WTC11 (cell line): Measurements from ENCODE around the gene KIAA1210. TPM values are rescaled to one million over a fixed set of nuclear protein-coding genes. Genes with fewer than 3 reads are reported as not detected.

ENCODE experiments used
- ATAC-seq: fragments of 200-7000 bp; cut with Tn5 transposase; 2 replicates; pipeline ENCODE4 v1.10.0; 2021; ENCODE audit warnings: mild to moderate bottlenecking, moderate library complexity
- CTCF ChIA-PET: fragments of 300-600 bp; sonication (Branson Sonifier 250); formaldehyde crosslinking; loops from one replicate; lab custom pipeline; 2021; ENCODE audit warnings: antibody characterized with exemption; lab: Charles Lee
- POLR2A ChIA-PET: fragments of 350-600 bp; sonication (Branson Sonifier 250); formaldehyde crosslinking; loops from one replicate; lab custom pipeline; 2021; ENCODE audit warnings: antibody characterized with exemption; lab: Charles Lee
- DNase-seq: peaks from one replicate; pipeline ENCODE4 v3.0.0; 2021; ENCODE audit warnings: low spot score
- H3K27ac Mint-ChIP-seq: 2 replicates; pipeline ENCODE4 v1.8.0; 2021; ENCODE audit warnings: mixed read lengths
- H3K27me3 Mint-ChIP-seq: 2 replicates; pipeline ENCODE4 v1.8.0; 2021; ENCODE audit warnings: low read depth, mild to moderate bottlenecking, moderate library complexity, mixed read lengths
- H3K36me3 Mint-ChIP-seq: 2 replicates; pipeline ENCODE4 v1.8.0; 2021; ENCODE audit warnings: mixed read lengths
- H3K4me1 Mint-ChIP-seq: 2 replicates; pipeline ENCODE4 v1.8.0; 2022; ENCODE audit warnings: mixed read lengths
- H3K4me3 Mint-ChIP-seq: 2 replicates; pipeline ENCODE4 v1.8.0; 2021; ENCODE audit warnings: mild to moderate bottlenecking, moderate library complexity, mixed read lengths
- H3K9me3 Mint-ChIP-seq: 2 replicates; pipeline ENCODE4 v1.8.0; 2021; ENCODE audit warnings: mixed read lengths
- ATF1 ChIP-seq: sonication (generic); formaldehyde crosslinking; IDR thresholded peaks from 2 replicates; pipeline ENCODE4 v1.8.1; 2023; ENCODE audit warnings: mild to moderate bottlenecking, moderate library complexity, missing genetic modification reagents
- CBFB ChIP-seq: sonication (generic); formaldehyde crosslinking; IDR thresholded peaks from 2 replicates; pipeline ENCODE4 v1.8.1; 2022; ENCODE audit warnings: mild to moderate bottlenecking, low read depth, missing genetic modification reagents
- CREM ChIP-seq: sonication (generic); formaldehyde crosslinking; IDR thresholded peaks from 2 replicates; pipeline ENCODE4 v1.8.1; 2022; ENCODE audit warnings: mild to moderate bottlenecking, missing genetic modification reagents, moderate library complexity
- ELF4 ChIP-seq: sonication (generic); formaldehyde crosslinking; IDR thresholded peaks from 2 replicates; pipeline ENCODE4 v1.8.1; 2022; ENCODE audit warnings: low read depth, mild to moderate bottlenecking, moderate library complexity, missing genetic modification reagents
- EMX1 ChIP-seq: fragments of 250-450 bp; sonication (Bioruptor Pico); IDR thresholded peaks from 2 replicates; pipeline ENCODE4 v1.8.0; 2021; ENCODE audit warnings: mild to moderate bottlenecking
- FOXP1 ChIP-seq: sonication (generic); formaldehyde crosslinking; IDR thresholded peaks from 2 replicates; pipeline ENCODE4 v1.8.0; 2022; ENCODE audit warnings: missing genetic modification reagents, mild to moderate bottlenecking, moderate library complexity, borderline replicate concordance
- KAT7 ChIP-seq: sonication (generic); formaldehyde crosslinking; IDR thresholded peaks from 2 replicates; pipeline ENCODE4 v1.8.1; 2023; ENCODE audit warnings: missing genetic modification reagents, mild to moderate bottlenecking, borderline replicate concordance
- NFYB ChIP-seq: sonication (generic); formaldehyde crosslinking; conservative IDR thresholded peaks from 2 replicates; pipeline ENCODE4 v1.8.0; 2022; ENCODE audit warnings: low read depth, missing genetic modification reagents
- PRRX2 ChIP-seq: fragments of 250-450 bp; sonication (Bioruptor Pico); IDR thresholded peaks from 2 replicates; pipeline ENCODE4 v1.8.0; 2021; ENCODE audit warnings: mild to moderate bottlenecking
- RELA ChIP-seq: sonication (generic); formaldehyde crosslinking; IDR thresholded peaks from 2 replicates; pipeline ENCODE4 v1.8.1; 2022; ENCODE audit warnings: missing genetic modification reagents, mild to moderate bottlenecking, borderline replicate concordance
- ZBTB21 ChIP-seq: sonication (generic); formaldehyde crosslinking; IDR thresholded peaks from 2 replicates; pipeline ENCODE4 v1.8.1; 2023; ENCODE audit warnings: mild to moderate bottlenecking, missing genetic modification reagents, borderline replicate concordance
- total RNA-seq: library from RNA; stranded (reverse); gene quantifications from 3 replicates; pipeline ENCODE4 v1.2.3, GENCODE V29; 2021
- TF ChIP-seq, protein P1 (sequence below): sonication (generic); formaldehyde crosslinking; IDR thresholded peaks from 2 replicates; pipeline ENCODE4 v1.8.0; 2022; ENCODE audit warnings: mild to moderate bottlenecking, missing genetic modification reagents
- TF ChIP-seq, protein P2 (sequence below): sonication (generic); formaldehyde crosslinking; IDR thresholded peaks from 2 replicates; pipeline ENCODE4 v1.8.0; 2022; ENCODE audit warnings: mild to moderate bottlenecking, missing genetic modification reagents
- TF ChIP-seq, protein P3 (sequence below): fragments of 250-450 bp; sonication (Bioruptor Pico); conservative IDR thresholded peaks from 2 replicates; pipeline ENCODE4 v1.9.0; 2021; ENCODE audit warnings: mild to moderate bottlenecking
- TF ChIP-seq, protein P4 (sequence below): sonication (generic); formaldehyde crosslinking; IDR thresholded peaks from 2 replicates; pipeline ENCODE4 v1.8.1; 2022; ENCODE audit warnings: mild to moderate bottlenecking, moderate library complexity, missing genetic modification reagents
- TF ChIP-seq, protein P5 (sequence below): fragments of 250-450 bp; sonication (Bioruptor Pico); IDR thresholded peaks from 2 replicates; pipeline ENCODE4 v1.9.0; 2021; ENCODE audit warnings: mild to moderate bottlenecking, borderline replicate concordance
- TF ChIP-seq, protein P6 (sequence below): sonication (generic); formaldehyde crosslinking; IDR thresholded peaks from 2 replicates; pipeline ENCODE4 v1.8.0; 2022; ENCODE audit warnings: missing genetic modification reagents
- TF ChIP-seq, protein P7 (sequence below): sonication (generic); formaldehyde crosslinking; IDR thresholded peaks from 2 replicates; pipeline ENCODE4 v1.8.1; 2023; ENCODE audit warnings: mild to moderate bottlenecking, missing genetic modification reagents

Gene KIAA1210
- total RNA-seq, 1 experiment from 2014 or later: not detected

DNA sequence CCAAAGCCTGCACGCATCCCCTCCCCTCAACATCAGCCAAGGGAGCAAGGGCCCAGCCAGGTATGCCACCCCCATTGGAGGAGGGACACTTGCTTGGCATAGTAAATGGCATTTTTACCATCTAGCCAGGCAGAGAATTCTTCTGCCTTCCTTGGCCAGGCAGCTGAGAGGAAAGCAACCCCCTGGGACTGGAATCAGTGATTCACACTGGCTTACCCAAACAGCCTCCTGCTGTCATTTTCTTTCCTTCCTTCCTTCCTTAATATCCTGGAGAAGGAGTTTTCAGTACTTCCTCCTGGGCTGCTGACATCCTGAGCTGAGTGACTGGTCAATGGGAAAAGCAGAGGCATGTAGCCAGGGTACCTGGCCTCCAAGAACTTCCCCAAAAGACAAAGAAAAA is 28.6 kb upstream of the KIAA1210 start (continued):
- TF ChIP-seq, protein P1, sequence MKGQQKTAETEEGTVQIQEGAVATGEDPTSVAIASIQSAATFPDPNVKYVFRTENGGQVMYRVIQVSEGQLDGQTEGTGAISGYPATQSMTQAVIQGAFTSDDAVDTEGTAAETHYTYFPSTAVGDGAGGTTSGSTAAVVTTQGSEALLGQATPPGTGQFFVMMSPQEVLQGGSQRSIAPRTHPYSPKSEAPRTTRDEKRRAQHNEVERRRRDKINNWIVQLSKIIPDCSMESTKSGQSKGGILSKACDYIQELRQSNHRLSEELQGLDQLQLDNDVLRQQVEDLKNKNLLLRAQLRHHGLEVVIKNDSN (CRISPR knock-in tag): no peak
- TF ChIP-seq RELA (CRISPR knock-in tag) (no peak), NFYB (CRISPR knock-in tag) (no peak), EMX1 (CRISPR knock-in tag) (no peak), KAT7 (CRISPR knock-in tag) (no peak), ZBTB21 (CRISPR knock-in tag) (no peak), CBFB (CRISPR knock-in tag) (no peak)
- TF ChIP-seq, protein P2, sequence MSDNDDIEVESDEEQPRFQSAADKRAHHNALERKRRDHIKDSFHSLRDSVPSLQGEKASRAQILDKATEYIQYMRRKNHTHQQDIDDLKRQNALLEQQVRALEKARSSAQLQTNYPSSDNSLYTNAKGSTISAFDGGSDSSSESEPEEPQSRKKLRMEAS (CRISPR knock-in tag): no peak

DNA sequence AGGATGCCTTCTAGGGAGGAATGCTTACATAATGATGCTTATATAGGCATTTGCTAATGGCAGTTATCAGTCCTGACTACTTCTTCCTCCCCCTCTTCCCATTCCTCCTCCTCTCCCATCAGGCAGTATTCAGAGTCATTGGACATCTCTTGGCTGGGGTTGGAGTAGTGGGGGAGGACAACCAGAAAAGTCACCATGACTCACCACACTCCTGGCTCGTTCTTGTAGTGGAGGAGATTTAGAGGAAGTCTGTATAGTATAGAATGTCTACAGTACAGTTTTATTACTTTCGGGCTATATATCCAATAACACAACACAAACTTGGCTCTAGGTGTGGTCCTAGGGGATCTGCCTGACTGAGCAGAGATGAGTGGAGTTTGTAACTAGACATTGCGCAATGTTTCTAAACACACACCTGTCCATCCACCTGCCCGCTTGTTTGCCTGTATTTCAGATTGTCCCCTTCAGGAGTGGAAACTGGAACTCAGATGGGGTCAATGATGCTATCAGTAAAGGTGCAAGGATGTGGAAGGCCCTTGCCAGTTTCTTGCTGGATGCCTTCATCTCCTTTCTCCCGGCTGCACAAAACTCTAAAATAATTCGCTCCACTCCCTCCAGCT is 27.9 kb upstream of the KIAA1210 start:
- peaks cover 11% of the 10 kb centered on the region; the same call in 1 of the 2 replicates for H3K27me3 Mint-ChIP-seq
- ChIA-PET CTCF (no interaction called here), POLR2A (no interaction called here)
- H3K9me3 Mint-ChIP-seq: no peaks in the 10 kb centered on the region
- no peaks in the 10 kb centered on the region for H3K36me3 Mint-ChIP-seq
- TF ChIP-seq ELF4 (CRISPR knock-in tag): no peak
- TF ChIP-seq ATF1 (CRISPR knock-in tag): no peak
- TF ChIP-seq, protein P3, sequence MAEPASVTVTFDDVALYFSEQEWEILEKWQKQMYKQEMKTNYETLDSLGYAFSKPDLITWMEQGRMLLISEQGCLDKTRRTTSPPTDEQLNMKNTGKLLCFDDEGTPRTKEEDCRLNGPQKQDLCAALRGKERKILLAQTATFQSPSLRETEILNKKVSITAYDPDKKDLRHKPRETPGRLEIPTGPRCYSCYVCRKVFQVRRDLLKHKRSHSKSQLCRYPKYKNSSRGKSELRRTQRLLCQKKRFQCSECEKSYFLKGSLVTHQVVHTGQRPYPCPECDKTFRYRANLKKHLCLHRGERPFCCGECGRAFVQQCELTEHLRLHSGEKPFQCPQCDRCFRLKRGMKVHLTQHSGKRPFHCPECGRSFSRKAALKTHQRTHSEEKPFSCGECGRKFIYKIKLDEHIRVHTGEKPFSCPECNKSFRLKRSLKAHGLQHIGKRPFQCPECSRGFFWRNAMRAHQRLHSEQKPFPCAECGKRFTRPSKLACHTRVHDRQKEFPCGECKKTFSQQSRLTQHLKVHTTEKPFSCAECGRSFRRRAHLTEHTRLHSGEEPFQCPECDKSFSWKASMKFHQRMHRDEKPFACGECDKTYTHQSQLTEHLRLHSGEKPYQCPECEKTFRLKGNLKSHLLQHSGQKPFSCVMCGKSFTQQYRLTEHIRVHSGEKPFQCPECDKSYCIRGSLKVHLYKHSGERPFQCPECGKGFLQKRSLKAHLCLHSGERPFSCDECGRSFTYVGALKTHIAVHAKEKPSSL: no peak
- no peak for TF ChIP-seq CREM (CRISPR knock-in tag)
- H3K27ac Mint-ChIP-seq: no peak overlapping the region
- H3K4me1 Mint-ChIP-seq: 0 out of 2 replicates have a peak, but pooled peaks cover 3% of the 10 kb centered on the region
- no peak for ATAC-seq
- no peak for DNase-seq
- no peak overlapping the region for H3K4me3 Mint-ChIP-seq

DNA sequence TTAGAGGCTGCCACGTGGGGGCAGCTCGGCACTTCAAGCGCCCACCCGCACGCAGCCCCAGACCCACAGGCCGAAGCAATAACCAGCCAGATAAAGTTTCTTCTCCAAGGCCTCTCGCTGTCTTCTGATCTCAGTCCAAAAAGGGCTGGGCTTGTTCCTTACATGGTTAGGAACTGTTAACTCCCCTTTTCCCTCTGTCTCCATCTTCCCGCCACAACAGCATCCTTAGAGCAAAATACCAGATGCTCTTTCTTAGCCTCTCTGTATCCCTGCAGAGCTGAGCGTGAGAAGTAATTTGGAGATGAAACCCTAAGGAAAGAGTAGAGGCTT is 23.4 kb upstream of the KIAA1210 start:
- H3K36me3 Mint-ChIP-seq: no peaks in the 10 kb centered on the region
- no peak overlapping the region for H3K27ac Mint-ChIP-seq
- ATAC-seq (no peak), DNase-seq (no peak)
- ChIA-PET CTCF (interaction anchor here (1.0 kb wide), 2 partner anchors 30 to 32 kb away, joined by 3 read pairs; no protein-coding TSS in a partner anchor), POLR2A (no interaction called here)
- no peak overlapping the region for H3K4me3 Mint-ChIP-seq
- H3K27me3 Mint-ChIP-seq: peaks cover 11% of the 10 kb centered on the region; the same call in 1 of the 2 replicates
- no peaks in the 10 kb centered on the region for H3K9me3 Mint-ChIP-seq
- 0 out of 2 replicates have a peak, but pooled peaks cover 3% of the 10 kb centered on the region for H3K4me1 Mint-ChIP-seq
- TF ChIP-seq, protein P4, sequence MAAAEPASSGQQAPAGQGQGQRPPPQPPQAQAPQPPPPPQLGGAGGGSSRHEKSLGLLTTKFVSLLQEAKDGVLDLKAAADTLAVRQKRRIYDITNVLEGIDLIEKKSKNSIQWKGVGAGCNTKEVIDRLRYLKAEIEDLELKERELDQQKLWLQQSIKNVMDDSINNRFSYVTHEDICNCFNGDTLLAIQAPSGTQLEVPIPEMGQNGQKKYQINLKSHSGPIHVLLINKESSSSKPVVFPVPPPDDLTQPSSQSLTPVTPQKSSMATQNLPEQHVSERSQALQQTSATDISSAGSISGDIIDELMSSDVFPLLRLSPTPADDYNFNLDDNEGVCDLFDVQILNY (CRISPR knock-in tag): no peak
- TF ChIP-seq, protein P5, sequence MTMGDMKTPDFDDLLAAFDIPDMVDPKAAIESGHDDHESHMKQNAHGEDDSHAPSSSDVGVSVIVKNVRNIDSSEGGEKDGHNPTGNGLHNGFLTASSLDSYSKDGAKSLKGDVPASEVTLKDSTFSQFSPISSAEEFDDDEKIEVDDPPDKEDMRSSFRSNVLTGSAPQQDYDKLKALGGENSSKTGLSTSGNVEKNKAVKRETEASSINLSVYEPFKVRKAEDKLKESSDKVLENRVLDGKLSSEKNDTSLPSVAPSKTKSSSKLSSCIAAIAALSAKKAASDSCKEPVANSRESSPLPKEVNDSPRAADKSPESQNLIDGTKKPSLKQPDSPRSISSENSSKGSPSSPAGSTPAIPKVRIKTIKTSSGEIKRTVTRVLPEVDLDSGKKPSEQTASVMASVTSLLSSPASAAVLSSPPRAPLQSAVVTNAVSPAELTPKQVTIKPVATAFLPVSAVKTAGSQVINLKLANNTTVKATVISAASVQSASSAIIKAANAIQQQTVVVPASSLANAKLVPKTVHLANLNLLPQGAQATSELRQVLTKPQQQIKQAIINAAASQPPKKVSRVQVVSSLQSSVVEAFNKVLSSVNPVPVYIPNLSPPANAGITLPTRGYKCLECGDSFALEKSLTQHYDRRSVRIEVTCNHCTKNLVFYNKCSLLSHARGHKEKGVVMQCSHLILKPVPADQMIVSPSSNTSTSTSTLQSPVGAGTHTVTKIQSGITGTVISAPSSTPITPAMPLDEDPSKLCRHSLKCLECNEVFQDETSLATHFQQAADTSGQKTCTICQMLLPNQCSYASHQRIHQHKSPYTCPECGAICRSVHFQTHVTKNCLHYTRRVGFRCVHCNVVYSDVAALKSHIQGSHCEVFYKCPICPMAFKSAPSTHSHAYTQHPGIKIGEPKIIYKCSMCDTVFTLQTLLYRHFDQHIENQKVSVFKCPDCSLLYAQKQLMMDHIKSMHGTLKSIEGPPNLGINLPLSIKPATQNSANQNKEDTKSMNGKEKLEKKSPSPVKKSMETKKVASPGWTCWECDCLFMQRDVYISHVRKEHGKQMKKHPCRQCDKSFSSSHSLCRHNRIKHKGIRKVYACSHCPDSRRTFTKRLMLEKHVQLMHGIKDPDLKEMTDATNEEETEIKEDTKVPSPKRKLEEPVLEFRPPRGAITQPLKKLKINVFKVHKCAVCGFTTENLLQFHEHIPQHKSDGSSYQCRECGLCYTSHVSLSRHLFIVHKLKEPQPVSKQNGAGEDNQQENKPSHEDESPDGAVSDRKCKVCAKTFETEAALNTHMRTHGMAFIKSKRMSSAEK (CRISPR knock-in tag): no peak
- TF ChIP-seq PRRX2 (no peak), FOXP1 (no peak)
- TF ChIP-seq, protein P6, sequence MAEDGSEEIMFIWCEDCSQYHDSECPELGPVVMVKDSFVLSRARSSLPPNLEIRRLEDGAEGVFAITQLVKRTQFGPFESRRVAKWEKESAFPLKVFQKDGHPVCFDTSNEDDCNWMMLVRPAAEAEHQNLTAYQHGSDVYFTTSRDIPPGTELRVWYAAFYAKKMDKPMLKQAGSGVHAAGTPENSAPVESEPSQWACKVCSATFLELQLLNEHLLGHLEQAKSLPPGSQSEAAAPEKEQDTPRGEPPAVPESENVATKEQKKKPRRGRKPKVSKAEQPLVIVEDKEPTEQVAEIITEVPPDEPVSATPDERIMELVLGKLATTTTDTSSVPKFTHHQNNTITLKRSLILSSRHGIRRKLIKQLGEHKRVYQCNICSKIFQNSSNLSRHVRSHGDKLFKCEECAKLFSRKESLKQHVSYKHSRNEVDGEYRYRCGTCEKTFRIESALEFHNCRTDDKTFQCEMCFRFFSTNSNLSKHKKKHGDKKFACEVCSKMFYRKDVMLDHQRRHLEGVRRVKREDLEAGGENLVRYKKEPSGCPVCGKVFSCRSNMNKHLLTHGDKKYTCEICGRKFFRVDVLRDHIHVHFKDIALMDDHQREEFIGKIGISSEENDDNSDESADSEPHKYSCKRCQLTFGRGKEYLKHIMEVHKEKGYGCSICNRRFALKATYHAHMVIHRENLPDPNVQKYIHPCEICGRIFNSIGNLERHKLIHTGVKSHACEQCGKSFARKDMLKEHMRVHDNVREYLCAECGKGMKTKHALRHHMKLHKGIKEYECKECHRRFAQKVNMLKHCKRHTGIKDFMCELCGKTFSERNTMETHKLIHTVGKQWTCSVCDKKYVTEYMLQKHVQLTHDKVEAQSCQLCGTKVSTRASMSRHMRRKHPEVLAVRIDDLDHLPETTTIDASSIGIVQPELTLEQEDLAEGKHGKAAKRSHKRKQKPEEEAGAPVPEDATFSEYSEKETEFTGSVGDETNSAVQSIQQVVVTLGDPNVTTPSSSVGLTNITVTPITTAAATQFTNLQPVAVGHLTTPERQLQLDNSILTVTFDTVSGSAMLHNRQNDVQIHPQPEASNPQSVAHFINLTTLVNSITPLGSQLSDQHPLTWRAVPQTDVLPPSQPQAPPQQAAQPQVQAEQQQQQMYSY (CRISPR knock-in tag): no peak
- TF ChIP-seq, protein P7, sequence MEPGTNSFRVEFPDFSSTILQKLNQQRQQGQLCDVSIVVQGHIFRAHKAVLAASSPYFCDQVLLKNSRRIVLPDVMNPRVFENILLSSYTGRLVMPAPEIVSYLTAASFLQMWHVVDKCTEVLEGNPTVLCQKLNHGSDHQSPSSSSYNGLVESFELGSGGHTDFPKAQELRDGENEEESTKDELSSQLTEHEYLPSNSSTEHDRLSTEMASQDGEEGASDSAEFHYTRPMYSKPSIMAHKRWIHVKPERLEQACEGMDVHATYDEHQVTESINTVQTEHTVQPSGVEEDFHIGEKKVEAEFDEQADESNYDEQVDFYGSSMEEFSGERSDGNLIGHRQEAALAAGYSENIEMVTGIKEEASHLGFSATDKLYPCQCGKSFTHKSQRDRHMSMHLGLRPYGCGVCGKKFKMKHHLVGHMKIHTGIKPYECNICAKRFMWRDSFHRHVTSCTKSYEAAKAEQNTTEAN (CRISPR knock-in tag): no peak
